Progenitor cell of endocrine pancreas (in vitro differentiated cells): ENCODE measurements around the gene GIPC1. TPM values are rescaled to one million over a fixed set of nuclear protein-coding genes. Genes with fewer than 3 reads are reported as not detected.
A peak's percentile ranks its signal among the peaks of the same experiment; 100 is the strongest.

Experiments
- DNase-seq: peaks from one replicate; pipeline ENCODE4 v3.0.0; 2021; ENCODE audit warnings: low spot score; ENCODE audit not compliant: unreplicated experiment
- H3K27ac Mint-ChIP-seq: 2 replicates; pipeline ENCODE4 v1.8.0; 2021; ENCODE audit warnings: mild to moderate bottlenecking, moderate library complexity, mixed read lengths
- H3K27me3 Mint-ChIP-seq: 2 replicates; pipeline ENCODE4 v1.8.0; 2021; ENCODE audit warnings: mixed read lengths
- H3K36me3 Mint-ChIP-seq: 2 replicates; pipeline ENCODE4 v1.8.0; 2022; ENCODE audit warnings: mixed read lengths; ENCODE audit not compliant: insufficient read depth
- H3K4me1 Mint-ChIP-seq: 2 replicates; pipeline ENCODE4 v1.8.0; 2021; ENCODE audit warnings: low read depth, mixed read lengths
- H3K4me3 Mint-ChIP-seq: 2 replicates; pipeline ENCODE4 v1.8.0; 2021; ENCODE audit warnings: low read depth, mild to moderate bottlenecking, moderate library complexity, mixed read lengths
- H3K9me3 Mint-ChIP-seq: 2 replicates; pipeline ENCODE4 v1.8.0; 2021; ENCODE audit warnings: low read depth, mixed read lengths
- long read RNA-seq: library from polyadenylated mRNA; unstranded; transcript quantifications from one replicate; pipeline ENCODE4 v2.0.0, GENCODE V29; 2020
- total RNA-seq: library from RNA; stranded (reverse); gene quantifications from 2 replicates; pipeline ENCODE4 v1.2.1, GENCODE V29; 2021
- TF ChIP-seq, protein P1 (sequence below): fragments of 200-600 bp; sonication (generic); IDR thresholded peaks from one replicate; pipeline ENCODE4 v1.5.0; 2021; ENCODE audit warnings: antibody characterized with exemption, mild to moderate bottlenecking; ENCODE audit not compliant: unreplicated experiment

GIPC1 gene, protein sequence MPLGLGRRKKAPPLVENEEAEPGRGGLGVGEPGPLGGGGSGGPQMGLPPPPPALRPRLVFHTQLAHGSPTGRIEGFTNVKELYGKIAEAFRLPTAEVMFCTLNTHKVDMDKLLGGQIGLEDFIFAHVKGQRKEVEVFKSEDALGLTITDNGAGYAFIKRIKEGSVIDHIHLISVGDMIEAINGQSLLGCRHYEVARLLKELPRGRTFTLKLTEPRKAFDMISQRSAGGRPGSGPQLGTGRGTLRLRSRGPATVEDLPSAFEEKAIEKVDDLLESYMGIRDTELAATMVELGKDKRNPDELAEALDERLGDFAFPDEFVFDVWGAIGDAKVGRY
- 66.5 and 77.4 TPM in 2 replicates for total RNA-seq
- long read RNA-seq: 0 reads

GRCh38 chr19:14496029-14496833 is at the start of gene GIPC1:
Gene GIPC1, minus strand, starts transcription at chr19:14496127. Its CDS starts 13,151 bp downstream, at chr19:14482976.
- TF ChIP-seq, protein P1, sequence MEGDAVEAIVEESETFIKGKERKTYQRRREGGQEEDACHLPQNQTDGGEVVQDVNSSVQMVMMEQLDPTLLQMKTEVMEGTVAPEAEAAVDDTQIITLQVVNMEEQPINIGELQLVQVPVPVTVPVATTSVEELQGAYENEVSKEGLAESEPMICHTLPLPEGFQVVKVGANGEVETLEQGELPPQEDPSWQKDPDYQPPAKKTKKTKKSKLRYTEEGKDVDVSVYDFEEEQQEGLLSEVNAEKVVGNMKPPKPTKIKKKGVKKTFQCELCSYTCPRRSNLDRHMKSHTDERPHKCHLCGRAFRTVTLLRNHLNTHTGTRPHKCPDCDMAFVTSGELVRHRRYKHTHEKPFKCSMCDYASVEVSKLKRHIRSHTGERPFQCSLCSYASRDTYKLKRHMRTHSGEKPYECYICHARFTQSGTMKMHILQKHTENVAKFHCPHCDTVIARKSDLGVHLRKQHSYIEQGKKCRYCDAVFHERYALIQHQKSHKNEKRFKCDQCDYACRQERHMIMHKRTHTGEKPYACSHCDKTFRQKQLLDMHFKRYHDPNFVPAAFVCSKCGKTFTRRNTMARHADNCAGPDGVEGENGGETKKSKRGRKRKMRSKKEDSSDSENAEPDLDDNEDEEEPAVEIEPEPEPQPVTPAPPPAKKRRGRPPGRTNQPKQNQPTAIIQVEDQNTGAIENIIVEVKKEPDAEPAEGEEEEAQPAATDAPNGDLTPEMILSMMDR: no peak
- H3K36me3 Mint-ChIP-seq: peaks cover 10% of the 10 kb centered on the region
- no peaks in the 10 kb centered on the region for H3K9me3 Mint-ChIP-seq
- H3K4me3 Mint-ChIP-seq: peak within 1 kb of the TSS; percentile 84
- H3K27me3 Mint-ChIP-seq: no peaks in the 10 kb centered on the region
- peaks cover 17% of the 10 kb centered on the region for H3K4me1 Mint-ChIP-seq
- H3K27ac Mint-ChIP-seq: peak within 1 kb of the TSS; percentile 94
- DNase-seq: peak; percentile 97

GRCh38 chr19:14545716-14546082 is 49.8 kb upstream of the GIPC1 start:
- DNase-seq: no peak
- TF ChIP-seq, protein P1: no peak
- Mint-ChIP-seq H3K4me1 (peaks cover 19% of the 10 kb centered on the region), H3K27me3 (no peaks in the 10 kb centered on the region), H3K9me3 (no peaks in the 10 kb centered on the region), H3K36me3 (peaks cover 4% of the 10 kb centered on the region), H3K27ac (peak overlapping the region; percentile 33), H3K4me3 (no peak overlapping the region)

- Mint-ChIP-seq H3K4me3 (no peak overlapping the region), H3K4me1 (peaks cover 18% of the 10 kb centered on the region), H3K9me3 (no peaks in the 10 kb centered on the region), H3K27ac (peak overlapping the region; percentile 46), H3K36me3 (peaks cover 4% of the 10 kb centered on the region), H3K27me3 (no peaks in the 10 kb centered on the region)
- TF ChIP-seq, protein P1: no peak
- DNase-seq: no peak
Measured at GRCh38 chr19:14544977-14545715, 49.2 kb upstream of the GIPC1 start.

- Mint-ChIP-seq H3K27me3 (no peaks in the 10 kb centered on the region), H3K36me3 (peaks cover 2% of the 10 kb centered on the region), H3K9me3 (no peaks in the 10 kb centered on the region), H3K4me3 (no peak overlapping the region), H3K4me1 (peaks cover 18% of the 10 kb centered on the region), H3K27ac (peak overlapping the region; percentile 71)
- no peak for DNase-seq
- TF ChIP-seq, protein P1: no peak
Measured at GRCh38 chr19:14544047-14544446, 48.1 kb upstream of the GIPC1 start.
